CD8-positive, alpha-beta memory T cell (primary cell): ENCODE measurements around the gene ZSCAN1. TPM values are rescaled to one million over a fixed set of nuclear protein-coding genes. Genes with fewer than 3 reads are reported as not detected.

ENCODE experiments used
- CTCF ChIA-PET: fragments of 350-600 bp; sonication (Branson Sonifier 250); formaldehyde crosslinking; loops from one replicate; lab custom pipeline; 2021; ENCODE audit warnings: antibody characterized with exemption; lab: Charles Lee
- POLR2A ChIA-PET: fragments of 350-600 bp; sonication (Branson Sonifier 250); formaldehyde crosslinking; loops from one replicate; lab custom pipeline; 2021; ENCODE audit warnings: antibody characterized with exemption; lab: Charles Lee
- DNase-seq, 5 donors: peaks; one replicate each; pipeline versions ENCODE4 v3.0.0 to v3.0.0-alpha.2; 2020 to 2022; ENCODE audit warnings: mixed read lengths in 1 of 5
- H3K27ac ChIP-seq: one replicate; pipeline ENCODE4 v1.7.0; 2013; ENCODE audit warnings: low read depth, mild to moderate bottlenecking, low read length, moderate library complexity
- H3K27me3 ChIP-seq: 2 replicates; pipeline ENCODE4 v1.7.0; 2013; ENCODE audit warnings: low read length, mild to moderate bottlenecking; ENCODE audit not compliant: insufficient read depth, poor library complexity, severe bottlenecking
- H3K36me3 ChIP-seq: 2 replicates; pipeline ENCODE4 v1.7.0; 2013; ENCODE audit warnings: mild to moderate bottlenecking, low read length, moderate library complexity; ENCODE audit not compliant: insufficient read depth
- H3K4me1 ChIP-seq: 2 replicates; pipeline ENCODE4 v1.7.0; 2013; ENCODE audit warnings: mild to moderate bottlenecking, low read length, moderate library complexity; ENCODE audit not compliant: insufficient read depth
- H3K4me3 ChIP-seq: 2 replicates; pipeline ENCODE4 v1.7.0; 2013; ENCODE audit warnings: mild to moderate bottlenecking, low read length
- H3K9me3 ChIP-seq: 2 replicates; pipeline ENCODE4 v1.7.0; 2013; ENCODE audit warnings: mild to moderate bottlenecking, low read length
- H3K27ac Mint-ChIP-seq, 8 donors: one replicate each; pipeline ENCODE4 v1.8.0; 2020 to 2021; ENCODE audit warnings: mixed read lengths in 8 of 8, mild to moderate bottlenecking in 6 of 8, inconsistent platforms in 3 of 8, moderate library complexity in 3 of 8
- H3K27me3 Mint-ChIP-seq, 2 donors: one replicate each; pipeline ENCODE4 v1.8.0; 2020 to 2021; ENCODE audit warnings: mixed read lengths in 2 of 2, mild to moderate bottlenecking in 1 of 2, moderate library complexity in 1 of 2
- H3K36me3 Mint-ChIP-seq, 3 donors: one replicate each; pipeline ENCODE4 v1.8.0; 2020 to 2021; ENCODE audit warnings: mixed read lengths in 3 of 3, inconsistent platforms in 1 of 3, mild to moderate bottlenecking in 1 of 3
- H3K4me1 Mint-ChIP-seq, 3 donors: one replicate each; pipeline ENCODE4 v1.8.0; 2020 to 2021; ENCODE audit warnings: mixed read lengths in 3 of 3, inconsistent platforms in 1 of 3, mild to moderate bottlenecking in 1 of 3
- H3K4me3 Mint-ChIP-seq, 7 donors: one replicate each; pipeline ENCODE4 v1.8.0; 2020 to 2021; ENCODE audit warnings: mixed read lengths in 7 of 7, mild to moderate bottlenecking in 6 of 7, moderate library complexity in 4 of 7, inconsistent platforms in 2 of 7
- H3K9me3 Mint-ChIP-seq, 5 donors: one replicate each; pipeline ENCODE4 v1.8.0; 2020 to 2022; ENCODE audit warnings: mixed read lengths in 5 of 5, mild to moderate bottlenecking in 3 of 5, moderate library complexity in 2 of 5, inconsistent platforms in 1 of 5
- polyA plus RNA-seq: library from polyadenylated mRNA; unstranded; fragments of 300-500 nt; fragmentation: Illumina TruSeq; gene quantifications from one replicate; pipeline ENCODE4 v1.2.3, GENCODE V29; 2021
- total RNA-seq, 2 experiments: library from RNA; stranded (reverse); gene quantifications; one replicate each; pipeline ENCODE4 v1.2.3, GENCODE V29; 2021

ZSCAN1 gene
- total and polyA plus RNA-seq, 3 experiments from 2014 or later: not detected

DNA sequence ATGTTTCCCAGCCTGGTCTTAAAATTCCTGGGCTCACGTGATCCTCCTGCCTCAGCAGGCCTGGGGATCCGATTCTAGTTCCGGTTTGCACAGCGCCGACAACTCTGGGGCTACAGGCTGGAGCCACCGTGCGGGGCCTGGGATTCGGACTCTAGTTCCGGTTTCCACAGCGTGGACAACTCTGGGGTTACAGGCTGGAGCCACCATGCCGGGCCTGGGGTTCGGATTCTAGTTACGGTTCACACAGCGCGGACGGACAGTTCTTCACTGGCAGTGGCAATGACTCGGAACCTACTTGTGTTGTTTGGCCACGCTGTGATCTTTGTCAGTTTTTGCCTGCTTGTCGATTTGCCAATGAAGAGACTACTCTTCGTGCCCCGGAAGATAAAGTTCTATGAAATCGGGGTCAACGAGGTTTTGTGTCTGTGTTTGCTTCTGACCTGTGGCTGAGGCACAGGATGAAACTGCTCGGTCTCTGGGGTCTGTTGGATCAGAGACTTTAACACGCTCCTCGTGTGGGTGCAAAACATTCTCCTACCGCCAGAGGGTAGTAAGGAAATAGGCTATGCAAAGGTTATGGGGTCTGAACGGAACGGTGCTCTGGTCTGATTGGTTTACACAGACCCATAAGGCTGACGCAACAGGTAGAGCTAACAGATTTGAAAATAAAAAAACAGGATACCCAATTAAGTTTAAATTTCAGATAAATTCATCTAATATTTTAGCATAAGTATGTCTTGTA is 12.1 kb upstream of the ZSCAN1 start:
- H3K36me3 Mint-ChIP-seq: peaks cover 0 to 16% (median 2%) of the 10 kb centered on the region in 3 donors
- peak overlapping the region in 1 of 8 donors; percentile 55 for H3K27ac Mint-ChIP-seq
- Histone ChIP-seq H3K4me3 (no peak overlapping the region), H3K27me3 (no peaks in the 10 kb centered on the region), H3K27ac (no peak overlapping the region), H3K9me3 (peaks cover 4% of the 10 kb centered on the region), H3K36me3 (no peaks in the 10 kb centered on the region), H3K4me1 (no peaks in the 10 kb centered on the region)
- H3K27me3 Mint-ChIP-seq: peaks cover 10% of the 10 kb centered on the region in 2 donors
- peaks cover 0 to 58% (median 16%) of the 10 kb centered on the region in 5 donors for H3K9me3 Mint-ChIP-seq
- H3K4me3 Mint-ChIP-seq: no peak overlapping the region
- H3K4me1 Mint-ChIP-seq: peaks cover 0 to 4% (median 0%) of the 10 kb centered on the region in 3 donors
- DNase-seq: peak in 3 of 5 donors; percentile 39 to 74 (median 49)
- ChIA-PET POLR2A (interaction anchor here (0.8 kb wide), 1 partner anchor 133 kb away, joined by 3 read pairs; no protein-coding TSS in a partner anchor), CTCF (interaction anchor here (0.7 kb wide), 1 partner anchor 37 kb away, joined by 3 read pairs; the partner anchor contains the start of gene ZNF135)

DNA sequence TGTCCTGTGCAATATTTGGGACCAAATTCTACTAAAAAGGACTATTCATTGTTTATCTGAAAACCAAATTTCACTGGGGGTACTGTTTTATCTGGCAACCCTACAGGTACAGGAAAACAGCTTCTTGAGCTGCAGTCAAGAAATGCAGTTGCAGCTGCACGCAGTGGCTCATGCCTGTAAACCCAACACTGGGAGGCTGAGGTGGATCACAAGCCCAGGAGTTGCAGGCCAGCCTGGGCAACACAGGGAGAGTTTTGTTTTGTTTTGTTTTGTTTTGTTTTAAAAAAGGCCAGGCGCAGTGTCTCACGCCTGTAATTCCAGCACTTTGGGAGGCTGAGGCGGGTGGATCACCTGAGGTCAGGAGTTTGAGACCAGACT is 11.6 kb upstream of the ZSCAN1 start:
- Mint-ChIP-seq H3K36me3 (peaks cover 0 to 16% (median 2%) of the 10 kb centered on the region in 3 donors), H3K4me1 (peaks cover 0 to 4% (median 0%) of the 10 kb centered on the region in 3 donors), H3K27me3 (peaks cover 5 to 11% of the 10 kb centered on the region in 2 donors), H3K9me3 (peaks cover 0 to 61% (median 15%) of the 10 kb centered on the region in 5 donors), H3K4me3 (no peak overlapping the region), H3K27ac (no peak overlapping the region)
- no peaks in the 10 kb centered on the region for H3K27me3 ChIP-seq
- no peak for DNase-seq
- H3K27ac ChIP-seq: no peak overlapping the region
- no peaks in the 10 kb centered on the region for H3K36me3 ChIP-seq
- peaks cover 4% of the 10 kb centered on the region for H3K9me3 ChIP-seq
- CTCF ChIA-PET: interaction anchor here (0.7 kb wide), 1 partner anchor 36 kb away, joined by 3 read pairs; the partner anchor contains the start of gene ZNF135
- H3K4me1 ChIP-seq: no peaks in the 10 kb centered on the region
- POLR2A ChIA-PET: interaction anchor here (0.8 kb wide), 1 partner anchor 133 kb away, joined by 3 read pairs; no protein-coding TSS in a partner anchor
- H3K4me3 ChIP-seq: no peak overlapping the region

DNA sequence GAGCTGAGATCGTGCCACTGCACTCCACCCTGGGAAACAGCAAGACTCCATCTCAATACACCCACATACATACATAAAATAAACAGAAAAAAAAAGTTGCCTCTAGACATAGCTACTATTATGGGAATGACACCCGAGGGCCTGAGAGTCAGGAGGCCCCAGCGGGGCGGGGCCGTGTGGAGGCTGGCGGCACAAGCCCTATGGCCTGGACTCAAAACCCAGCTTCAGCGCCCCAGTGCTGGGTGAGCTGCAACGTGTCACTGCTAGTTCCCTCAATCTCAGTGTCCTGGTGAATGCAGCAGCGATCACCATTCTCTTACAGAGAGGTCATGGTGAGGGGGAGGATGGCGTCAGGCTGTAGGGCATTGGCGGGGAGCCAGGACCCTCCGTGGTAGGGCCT is 9.2 kb upstream of the ZSCAN1 start:
- Mint-ChIP-seq H3K4me1 (peaks cover 0 to 4% (median 0%) of the 10 kb centered on the region in 3 donors), H3K27ac (no peak overlapping the region), H3K27me3 (peaks cover 4 to 11% of the 10 kb centered on the region in 2 donors), H3K36me3 (peaks cover 0 to 20% (median 2%) of the 10 kb centered on the region in 3 donors), H3K4me3 (no peak overlapping the region), H3K9me3 (peaks cover 0 to 70% (median 19%) of the 10 kb centered on the region in 5 donors)
- no peaks in the 10 kb centered on the region for H3K4me1 ChIP-seq
- H3K27ac ChIP-seq: no peak overlapping the region
- ChIA-PET POLR2A (no interaction called here), CTCF (no interaction called here)
- H3K36me3 ChIP-seq: no peaks in the 10 kb centered on the region
- H3K4me3 ChIP-seq: no peak overlapping the region
- H3K9me3 ChIP-seq: peaks cover 4% of the 10 kb centered on the region
- H3K27me3 ChIP-seq: no peaks in the 10 kb centered on the region
- no peak for DNase-seq

DNA sequence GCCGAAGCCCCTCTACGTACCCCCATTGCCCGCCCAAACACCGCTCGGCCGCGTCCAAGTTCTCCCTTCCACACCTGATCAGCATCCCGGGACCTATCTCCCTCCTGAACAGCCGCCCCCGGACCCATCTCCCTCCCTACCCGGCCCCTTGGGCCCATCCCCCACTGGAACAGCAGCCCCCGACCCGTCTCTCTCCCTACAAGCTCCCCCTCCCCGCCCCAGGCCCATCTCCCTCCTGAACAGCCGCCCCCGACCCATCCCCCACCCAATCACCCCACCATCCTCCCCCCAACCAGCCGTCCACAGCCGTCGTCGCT is 610 bp downstream of the ZSCAN1 start:
- Mint-ChIP-seq H3K27ac (no peak overlapping the region), H3K27me3 (peaks cover 29 to 39% of the 10 kb centered on the region in 2 donors), H3K4me3 (no peak overlapping the region), H3K4me1 (peaks cover 0 to 4% (median 0%) of the 10 kb centered on the region in 3 donors), H3K36me3 (peaks cover 1 to 22% (median 5%) of the 10 kb centered on the region in 3 donors), H3K9me3 (peaks cover 17 to 65% (median 47%) of the 10 kb centered on the region in 5 donors)
- CTCF ChIA-PET: no interaction called here
- POLR2A ChIA-PET: no interaction called here
- H3K4me1 ChIP-seq: no peaks in the 10 kb centered on the region
- no peaks in the 10 kb centered on the region for H3K27me3 ChIP-seq
- H3K27ac ChIP-seq: no peak overlapping the region
- no peak for DNase-seq
- no peak overlapping the region for H3K4me3 ChIP-seq
- H3K36me3 ChIP-seq: no peaks in the 10 kb centered on the region
- no peaks in the 10 kb centered on the region for H3K9me3 ChIP-seq

DNA sequence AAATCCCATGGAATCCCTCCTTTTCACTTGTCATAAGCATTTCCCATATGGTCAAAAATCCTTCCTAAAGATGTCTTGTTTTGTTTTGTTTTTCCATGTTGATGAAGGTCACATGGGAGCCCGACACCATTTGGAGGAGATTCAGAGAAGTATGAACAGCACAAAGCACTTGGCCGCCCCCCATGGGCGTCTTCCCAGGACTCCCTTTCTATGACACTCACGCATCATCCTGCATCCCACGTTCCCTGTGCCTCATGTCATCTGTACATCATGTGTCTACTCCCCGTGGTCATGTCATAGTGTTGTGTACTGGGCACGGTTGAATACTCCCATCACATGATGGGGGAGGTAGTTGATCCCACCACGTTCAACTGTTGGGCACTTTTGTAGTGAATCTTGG is 2.0 kb downstream of the ZSCAN1 start:
- CTCF ChIA-PET: no interaction called here
- H3K9me3 Mint-ChIP-seq: peaks cover 17 to 58% (median 51%) of the 10 kb centered on the region in 5 donors

DNA sequence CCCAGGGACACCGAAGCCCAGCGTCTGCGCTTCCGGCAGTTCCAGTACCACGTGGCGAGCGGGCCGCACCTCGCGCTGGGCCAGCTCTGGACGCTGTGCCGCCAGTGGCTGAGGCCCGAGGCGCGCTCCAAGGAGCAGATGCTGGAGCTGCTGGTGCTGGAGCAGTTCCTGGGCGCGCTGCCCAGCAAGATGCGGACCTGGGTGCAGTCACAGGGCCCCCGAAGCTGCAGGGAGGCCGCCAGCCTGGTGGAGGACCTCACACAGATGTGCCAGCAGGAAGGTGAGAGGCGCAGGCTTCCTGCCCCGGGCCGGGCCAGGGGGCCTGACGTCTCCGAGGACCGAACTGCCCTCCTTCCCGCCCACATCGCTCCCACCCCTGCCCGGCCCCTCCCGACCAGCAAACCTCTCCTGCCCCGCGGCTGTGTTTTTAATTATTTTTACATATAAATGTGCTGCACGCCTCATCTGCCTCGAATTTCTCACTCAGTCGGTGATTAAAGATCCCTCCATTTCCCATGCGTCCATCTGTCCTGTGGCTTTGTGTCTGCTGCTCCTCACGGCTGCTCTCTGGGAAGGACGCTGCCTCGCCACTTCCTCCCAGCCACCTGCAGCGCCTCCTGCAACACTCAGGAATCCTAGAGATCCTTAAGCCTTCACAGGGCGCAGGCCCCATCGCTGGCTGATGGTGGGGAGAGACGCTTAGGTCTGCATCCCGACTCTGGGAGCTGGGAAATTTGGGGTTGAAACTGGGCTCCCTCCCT is 4.3 kb downstream of the ZSCAN1 start:
- peaks cover 17 to 61% (median 45%) of the 10 kb centered on the region in 5 donors for H3K9me3 Mint-ChIP-seq
- H3K36me3 ChIP-seq: no peaks in the 10 kb centered on the region
- DNase-seq: no peak
- H3K4me3 Mint-ChIP-seq: no peak overlapping the region
- H3K4me3 ChIP-seq: no peak overlapping the region
- CTCF ChIA-PET: no interaction called here
- no peak overlapping the region for H3K27ac ChIP-seq
- peaks cover 1 to 20% (median 3%) of the 10 kb centered on the region in 3 donors for H3K36me3 Mint-ChIP-seq
- peaks cover 0 to 4% (median 0%) of the 10 kb centered on the region in 3 donors for H3K4me1 Mint-ChIP-seq
- H3K27ac Mint-ChIP-seq: no peak overlapping the region
- H3K9me3 ChIP-seq: no peaks in the 10 kb centered on the region
- H3K27me3 Mint-ChIP-seq: peaks cover 23 to 43% of the 10 kb centered on the region in 2 donors
- no peaks in the 10 kb centered on the region for H3K4me1 ChIP-seq
- no peaks in the 10 kb centered on the region for H3K27me3 ChIP-seq
- POLR2A ChIA-PET: no interaction called here

More for the DNA sequence above, 2.0 kb downstream of the ZSCAN1 start:
- Mint-ChIP-seq H3K36me3 (peaks cover 1 to 20% (median 5%) of the 10 kb centered on the region in 3 donors), H3K27ac (peak overlapping the region in 1 of 8 donors; percentile 36), H3K4me3 (no peak overlapping the region), H3K27me3 (peaks cover 29 to 41% of the 10 kb centered on the region in 2 donors), H3K4me1 (peaks cover 0 to 4% (median 0%) of the 10 kb centered on the region in 3 donors)
- H3K9me3 ChIP-seq: no peaks in the 10 kb centered on the region
- H3K36me3 ChIP-seq: no peaks in the 10 kb centered on the region
- H3K4me3 ChIP-seq: no peak overlapping the region
- POLR2A ChIA-PET: no interaction called here
- H3K27ac ChIP-seq: no peak overlapping the region
- no peak for DNase-seq
- no peaks in the 10 kb centered on the region for H3K27me3 ChIP-seq
- H3K4me1 ChIP-seq: no peaks in the 10 kb centered on the region

DNA sequence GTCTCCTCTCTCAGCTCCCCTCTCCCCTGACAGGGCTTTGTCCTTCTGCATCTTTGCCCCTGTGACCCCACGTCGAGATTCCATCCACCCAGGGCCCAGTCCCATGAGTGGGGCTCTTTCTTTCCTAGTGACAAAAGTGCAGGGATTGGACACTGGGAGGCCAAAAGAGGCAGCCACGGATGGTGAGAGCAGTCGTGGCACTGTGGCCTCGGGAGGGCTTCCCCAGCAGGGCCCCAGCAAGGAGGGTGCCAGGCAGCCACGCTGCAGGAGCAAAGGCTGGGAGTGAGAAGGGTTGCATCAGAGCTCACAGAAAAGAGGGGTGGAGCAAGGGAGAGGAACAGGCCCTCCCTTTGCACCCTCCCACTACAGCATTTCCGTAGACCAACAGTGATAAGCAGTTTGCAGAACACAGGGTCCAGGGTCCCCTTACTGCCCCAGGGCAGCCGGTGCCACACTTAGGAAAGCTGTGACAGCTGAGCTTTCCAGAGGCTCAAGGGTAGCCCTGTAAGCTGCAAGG is 4.9 kb downstream of the ZSCAN1 start:
- H3K4me3 Mint-ChIP-seq: no peak overlapping the region
- no peaks in the 10 kb centered on the region for H3K36me3 ChIP-seq
- no peak for DNase-seq
- peaks cover 0 to 4% (median 0%) of the 10 kb centered on the region in 3 donors for H3K4me1 Mint-ChIP-seq
- H3K27ac Mint-ChIP-seq: no peak overlapping the region
- peaks cover 1 to 20% (median 3%) of the 10 kb centered on the region in 3 donors for H3K36me3 Mint-ChIP-seq
- ChIA-PET CTCF (no interaction called here), POLR2A (no interaction called here)
- no peaks in the 10 kb centered on the region for H3K9me3 ChIP-seq
- H3K4me1 ChIP-seq: no peaks in the 10 kb centered on the region
- no peak overlapping the region for H3K4me3 ChIP-seq
- H3K27ac ChIP-seq: no peak overlapping the region
- no peaks in the 10 kb centered on the region for H3K27me3 ChIP-seq
- H3K27me3 Mint-ChIP-seq: peaks cover 20 to 43% of the 10 kb centered on the region in 2 donors
- peaks cover 17 to 62% (median 46%) of the 10 kb centered on the region in 5 donors for H3K9me3 Mint-ChIP-seq
